Activated CD4-positive, alpha-beta T cell treated with anti-CD3 and anti-CD28 coated beads for 24 hours (primary cell): ENCODE results near the gene LAMTOR3.

Experiments used
- DNase-seq, 2 donors: peaks; one replicate each; pipeline ENCODE4 v3.0.0-alpha.2; 2020; ENCODE audit warnings: low read depth in 2 of 2

Gene LAMTOR3, protein sequence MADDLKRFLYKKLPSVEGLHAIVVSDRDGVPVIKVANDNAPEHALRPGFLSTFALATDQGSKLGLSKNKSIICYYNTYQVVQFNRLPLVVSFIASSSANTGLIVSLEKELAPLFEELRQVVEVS

DNA sequence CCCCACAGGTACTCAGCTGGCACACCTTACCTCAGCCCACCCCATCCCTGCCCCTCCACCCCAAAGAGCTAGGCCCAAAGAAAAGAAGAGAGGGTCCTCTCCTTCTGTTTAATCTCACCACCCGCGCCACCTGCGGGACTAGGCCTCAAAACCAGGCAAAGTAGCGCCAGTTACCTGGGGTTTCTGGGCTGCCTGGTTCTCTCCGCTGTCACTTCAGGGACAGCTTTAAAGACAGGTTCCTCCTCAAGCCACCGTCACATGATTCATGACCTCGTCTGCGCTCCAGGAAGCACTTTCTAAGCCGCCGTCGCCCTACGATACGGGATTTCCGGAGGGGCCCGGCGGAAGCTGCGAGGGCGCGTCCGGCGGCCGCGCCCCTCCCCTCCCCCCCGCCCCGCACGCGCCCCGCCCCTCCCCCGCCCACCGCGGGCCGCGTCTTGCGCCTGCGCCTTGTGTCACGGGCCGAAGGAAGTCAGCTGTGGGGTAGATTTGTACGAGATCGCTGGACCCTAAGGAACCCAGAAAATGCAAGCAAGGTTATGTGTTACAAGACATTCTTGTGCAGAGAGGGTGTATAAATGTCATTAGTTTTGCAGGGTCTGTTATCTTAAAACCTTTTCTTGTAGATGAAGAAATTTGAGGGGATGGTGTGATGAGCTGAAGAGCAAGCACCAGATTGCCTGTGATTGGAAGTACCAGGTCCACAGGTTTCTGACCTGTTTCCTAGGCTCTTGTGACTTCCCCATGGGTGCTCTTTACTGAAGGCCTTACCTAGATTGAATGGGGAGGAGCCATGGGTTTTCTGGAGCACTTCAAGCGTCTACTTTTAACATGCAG is at the start of gene LAMTOR3:
LAMTOR3 (minus strand) TSS at position 267 of the 837 bp plus-strand sequence. CDS start 464 bp downstream, outside the sequence.
- DNase-seq = peak; percentile 71 to 76

- DNase-seq = no peak
Observed at GRCh38 chr4:99938243-99938753, 44.1 kb upstream of the LAMTOR3 start.

GRCh38 chr4:99934891-99935290 is 40.7 kb upstream of the LAMTOR3 start:
- no peak for DNase-seq

- no peak for DNase-seq
Observed at GRCh38 chr4:99927566-99927965, 33.3 kb upstream of the LAMTOR3 start.

GRCh38 chr4:99921174-99921573 is 26.9 kb upstream of the LAMTOR3 start:
- no peak for DNase-seq

- DNase-seq = no peak
Observed at GRCh38 chr4:99918656-99919055, 24.4 kb upstream of the LAMTOR3 start.

GRCh38 chr4:99917575-99917974 is 23.3 kb upstream of the LAMTOR3 start:
- DNase-seq = no peak

GRCh38 chr4:99915449-99915848 is 21.2 kb upstream of the LAMTOR3 start:
- no peak for DNase-seq

GRCh38 chr4:99894998-99895397 is 771 bp upstream of the LAMTOR3 start:
- DNase-seq = no peak

DNA sequence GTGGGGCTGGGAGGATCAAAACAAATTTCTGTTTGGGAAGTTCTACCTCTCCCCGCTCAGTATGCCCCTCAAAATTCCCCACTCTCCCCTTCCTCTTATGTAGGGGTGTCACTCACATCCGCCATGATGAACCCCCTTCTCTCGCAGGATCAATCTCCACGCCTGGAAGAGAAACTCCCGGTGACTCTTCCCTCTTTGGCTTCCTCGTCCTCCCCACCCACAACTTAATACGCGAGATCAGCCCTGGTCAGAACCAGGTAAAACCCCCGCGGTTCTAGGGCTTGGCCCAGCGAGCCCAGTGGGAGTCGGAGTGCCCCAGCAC is 427 bp downstream of the LAMTOR3 start:
- DNase-seq = no peak

DNA sequence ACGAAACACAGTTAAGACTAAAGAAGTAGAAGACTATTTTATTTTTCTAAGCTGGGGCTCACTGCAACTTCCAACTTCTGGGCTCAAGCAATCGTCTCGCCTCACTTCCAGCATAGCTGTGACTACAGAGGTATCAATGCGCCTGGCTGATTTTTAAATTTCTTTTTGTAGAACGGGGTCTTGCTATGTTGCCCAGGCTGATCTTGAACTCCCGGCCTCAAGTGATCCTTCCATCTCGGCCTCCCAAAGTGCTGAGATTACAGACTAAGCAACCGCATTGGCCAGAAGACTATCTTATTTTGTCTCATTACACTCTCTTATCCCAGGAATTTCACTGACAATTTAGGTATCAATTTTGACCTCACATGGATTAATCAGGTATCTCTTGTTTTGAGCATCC is 1.2 kb downstream of the LAMTOR3 start:
- no peak for DNase-seq

DNA sequence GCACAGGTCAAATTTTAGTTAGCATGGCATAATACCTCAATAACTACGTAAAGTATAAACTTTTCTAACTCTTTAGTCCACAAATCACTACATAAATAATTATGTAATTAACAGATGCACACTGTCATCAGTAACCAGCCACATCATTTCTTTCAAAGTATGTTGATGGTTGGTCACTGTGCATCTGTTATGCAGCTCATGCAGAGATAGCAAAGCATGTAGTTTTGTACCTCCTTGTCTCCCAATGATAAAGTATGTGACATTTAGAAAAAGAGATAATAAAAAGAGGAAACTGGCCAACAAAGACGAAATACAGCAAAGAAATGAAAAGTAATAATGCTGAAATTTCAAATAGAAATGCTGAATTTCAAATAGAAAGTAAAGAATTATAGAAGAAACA is 2.9 kb downstream of the LAMTOR3 start:
- DNase-seq = no peak

- no peak for DNase-seq
Observed at GRCh38 chr4:99887837-99888236, 6.4 kb downstream of the LAMTOR3 start.

GRCh38 chr4:99886146-99886545 is 8.1 kb downstream of the LAMTOR3 start:
- DNase-seq = no peak

- DNase-seq = no peak
Observed at GRCh38 chr4:99885687-99886086, 8.5 kb downstream of the LAMTOR3 start.

- DNase-seq = no peak
Observed at GRCh38 chr4:99885063-99885664, 9.1 kb downstream of the LAMTOR3 start.

DNA sequence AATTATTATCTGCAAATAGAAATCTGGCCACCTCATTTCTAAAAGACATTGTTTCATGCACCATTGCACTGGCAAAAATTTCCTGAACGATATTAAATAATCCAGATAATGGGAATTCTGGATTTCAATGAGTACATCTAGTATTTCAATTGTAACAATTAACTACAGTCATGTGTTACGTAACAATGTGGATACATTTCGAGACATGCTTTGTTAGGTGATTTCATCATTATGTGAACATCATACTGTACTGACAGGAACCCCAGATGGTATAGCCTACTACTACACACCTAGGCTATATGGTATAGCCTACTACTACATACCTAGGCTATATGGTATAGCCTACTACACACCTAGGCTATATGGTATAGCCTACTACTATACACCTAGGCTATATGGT is 14.8 kb downstream of the LAMTOR3 start:
- DNase-seq = no peak

DNA sequence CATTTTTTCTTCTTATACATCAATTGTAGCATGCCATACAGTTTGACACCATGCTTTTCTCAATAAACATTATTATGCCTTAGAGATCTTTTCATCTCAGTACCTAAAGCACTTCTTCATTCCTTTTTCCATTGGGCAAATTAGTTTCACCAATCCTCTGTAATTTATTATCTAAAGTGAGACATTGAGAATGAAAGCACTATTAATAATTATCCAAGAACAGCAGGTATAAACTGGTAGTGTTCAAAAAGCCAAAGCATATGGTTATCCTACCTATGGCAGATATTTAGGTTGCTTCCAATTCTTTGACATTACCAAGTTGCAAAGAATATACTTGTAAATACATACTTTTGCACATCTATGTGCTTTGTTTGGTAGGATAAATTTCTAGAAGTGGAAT is 15.6 kb downstream of the LAMTOR3 start:
- no peak for DNase-seq

- DNase-seq = no peak
Observed at GRCh38 chr4:99876946-99877345, 17.3 kb downstream of the LAMTOR3 start.

DNA sequence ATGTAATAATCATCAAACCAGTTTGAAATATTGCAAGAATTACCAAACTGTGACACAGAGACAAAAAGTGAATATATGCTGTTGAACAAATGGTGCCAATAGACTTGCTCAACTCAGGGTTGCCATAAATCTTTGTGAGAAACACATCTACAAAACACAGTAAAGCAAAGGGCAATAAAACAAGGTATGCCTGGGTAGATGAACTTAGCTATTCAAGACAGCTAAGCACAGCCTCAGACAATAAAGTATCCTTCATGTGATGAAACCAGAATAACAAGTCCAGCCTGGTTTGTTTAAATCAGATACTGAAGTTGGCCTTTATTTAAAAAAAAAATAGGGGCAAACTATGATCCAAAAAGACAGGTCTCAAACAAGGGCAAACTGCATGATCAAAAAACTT is 19.2 kb downstream of the LAMTOR3 start:
- no peak for DNase-seq

DNA sequence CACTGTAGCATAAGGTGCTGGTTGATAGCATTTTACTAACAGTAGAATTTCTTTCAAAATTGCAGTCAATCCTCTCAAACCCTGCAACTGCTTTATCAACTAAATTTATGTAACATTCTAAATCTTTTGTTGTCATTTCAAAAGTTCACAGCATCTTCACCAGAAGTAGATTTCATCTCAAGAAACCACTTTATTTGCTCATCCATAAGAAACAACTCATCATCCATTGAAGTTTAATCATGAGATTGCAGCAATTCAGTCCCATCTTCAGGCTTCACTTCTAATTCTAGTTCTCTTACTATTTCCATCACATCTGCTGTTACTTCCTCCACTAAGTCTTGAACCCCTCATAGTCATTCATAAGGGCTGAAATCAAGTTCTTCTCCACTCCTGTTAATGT is 21.7 kb downstream of the LAMTOR3 start:
- no peak for DNase-seq

- no peak for DNase-seq
Observed at GRCh38 chr4:99868126-99868596, 26.1 kb downstream of the LAMTOR3 start.

- no peak for DNase-seq
Observed at GRCh38 chr4:99863804-99864203, 30.4 kb downstream of the LAMTOR3 start.
